ENCODE data around the gene CD99L2. TPM values are rescaled to one million over a fixed set of nuclear protein-coding genes. Genes with fewer than 3 reads are reported as not detected.

The CD99L2 gene
- total and polyA plus RNA-seq, 7 experiments from 2014 or later: 14.3 to 20.4 (median 16.0) TPM

- no peak overlapping the region for H3K27ac Mint-ChIP-seq
- H3K27me3 ChIP-seq (ENCODE audit: control insufficient read depth in 2 of 2, insufficient read depth in 2 of 2, low read length in 2 of 2): no peaks in the 10 kb centered on the region
- no peak for ATAC-seq
- H3K4me1 Mint-ChIP-seq: peaks cover 0 to 4% (median 0%) of the 10 kb centered on the region in 7 donors
- peaks cover 0 to 3% (median 0%) of the 10 kb centered on the region in 3 experiments for H3K36me3 ChIP-seq (ENCODE audit: control insufficient read depth in 2 of 3, insufficient read depth in 3 of 3, low read length in 3 of 3)
- DNase-seq: no peak
- H3K36me3 Mint-ChIP-seq: peaks cover 4 to 57% (median 34%) of the 10 kb centered on the region in 5 donors
- intact Hi-C loops (cut with micrococcal nuclease): no loop called here
- H3K27me3 Mint-ChIP-seq: no peaks in the 10 kb centered on the region
- ChIA-PET CTCF (no interaction called here), POLR2A (no interaction called here)
- no peak overlapping the region for H3K4me3 Mint-ChIP-seq
- H3K4me3 ChIP-seq (ENCODE audit: low read length): no peak overlapping the region
- no peaks in the 10 kb centered on the region for H3K9me3 ChIP-seq (ENCODE audit: control insufficient read depth in 2 of 3, low read length in 3 of 3)
- H3K9me3 Mint-ChIP-seq: peaks cover 0 to 3% (median 0%) of the 10 kb centered on the region in 11 donors
- H3K4me1 ChIP-seq (ENCODE audit: control insufficient read depth in 2 of 2, insufficient read depth in 2 of 2, low read length in 2 of 2): no peaks in the 10 kb centered on the region
- no peak overlapping the region for H3K27ac ChIP-seq (ENCODE audit: low read depth, low read length)
Observed at GRCh38 chrX:150790021-150790420, 108.4 kb downstream of the CD99L2 start.

- Histone ChIP-seq H3K36me3 (ENCODE audit: control insufficient read depth in 2 of 3, insufficient read depth in 3 of 3, low read length in 3 of 3) (no peaks in the 10 kb centered on the region), H3K4me1 (ENCODE audit: control insufficient read depth in 2 of 2, insufficient read depth in 2 of 2, low read length in 2 of 2) (no peaks in the 10 kb centered on the region), H3K4me3 (ENCODE audit: low read length) (no peak overlapping the region), H3K27ac (ENCODE audit: low read depth, low read length) (no peak overlapping the region), H3K27me3 (ENCODE audit: control insufficient read depth in 2 of 2, insufficient read depth in 2 of 2, low read length in 2 of 2) (no peaks in the 10 kb centered on the region), H3K9me3 (ENCODE audit: control insufficient read depth in 2 of 3, low read length in 3 of 3) (no peaks in the 10 kb centered on the region)
- ATAC-seq (no peak), DNase-seq (no peak)
- peaks cover 0 to 8% (median 0%) of the 10 kb centered on the region in 5 donors for H3K36me3 Mint-ChIP-seq
- intact Hi-C loops (cut with micrococcal nuclease): loop anchor here in 1 of 2 donors (10.0 kb wide), 1 partner anchor 113 kb away; the partner anchor contains the start of gene CD99L2
- H3K9me3 Mint-ChIP-seq: no peaks in the 10 kb centered on the region
- H3K27ac Mint-ChIP-seq: no peak overlapping the region
- no peaks in the 10 kb centered on the region for H3K27me3 Mint-ChIP-seq
- no peak overlapping the region for H3K4me3 Mint-ChIP-seq
- ChIA-PET POLR2A (no interaction called here), CTCF (interaction anchor here (0.6 kb wide), 1 partner anchor 237 kb away, joined by 3 read pairs; no protein-coding TSS in a partner anchor)
- H3K4me1 Mint-ChIP-seq: peaks cover 0 to 3% (median 0%) of the 10 kb centered on the region in 7 donors
Observed at GRCh38 chrX:150781677-150782076, 116.8 kb downstream of the CD99L2 start.

- no peaks in the 10 kb centered on the region for H3K27me3 Mint-ChIP-seq
- no peaks in the 10 kb centered on the region for H3K27me3 ChIP-seq (ENCODE audit: control insufficient read depth in 2 of 2, insufficient read depth in 2 of 2, low read length in 2 of 2)
- POLR2A ChIA-PET: no interaction called here
Observed at GRCh38 chrX:150779385-150779784, 119.1 kb downstream of the CD99L2 start.

DNA sequence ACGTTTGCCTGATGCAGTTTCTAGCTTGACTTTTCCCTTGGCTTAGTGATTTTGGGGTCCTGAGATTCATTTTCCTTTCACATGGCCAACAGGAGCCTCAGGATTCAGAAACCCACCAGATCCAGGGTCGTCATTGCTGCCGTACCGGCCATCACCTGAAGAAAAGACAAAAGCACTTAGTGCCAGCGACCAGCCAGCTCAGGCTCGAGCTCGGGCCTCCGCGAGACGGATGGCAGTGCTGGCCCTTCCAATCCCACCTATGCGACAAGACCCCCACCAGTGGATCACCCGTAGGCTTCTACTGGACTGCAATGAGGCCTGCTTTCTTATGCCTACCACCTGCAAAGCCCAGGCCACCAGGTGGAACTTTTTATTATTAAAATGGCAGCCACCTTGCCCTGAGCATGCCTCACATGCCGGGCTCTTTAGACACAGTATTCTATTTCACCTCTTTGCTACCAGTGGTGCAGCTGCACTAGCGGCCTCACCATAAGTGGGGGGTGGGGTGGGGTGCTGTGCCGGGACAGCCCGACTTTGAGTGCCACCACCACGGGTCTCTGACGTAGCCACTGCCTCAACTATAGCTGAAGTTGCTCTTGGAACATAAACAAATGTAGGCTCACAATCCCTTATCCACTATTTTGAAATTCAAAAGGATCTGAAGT lies 121.0 kb downstream of the CD99L2 start:
- no peaks in the 10 kb centered on the region for H3K27me3 ChIP-seq (ENCODE audit: control insufficient read depth in 2 of 2, insufficient read depth in 2 of 2, low read length in 2 of 2)
- no peaks in the 10 kb centered on the region for H3K36me3 ChIP-seq (ENCODE audit: control insufficient read depth in 2 of 3, insufficient read depth in 3 of 3, low read length in 3 of 3)
- DNase-seq: no peak
- ATAC-seq: no peak
- no peak overlapping the region for H3K4me3 ChIP-seq (ENCODE audit: low read length)
- no peaks in the 10 kb centered on the region for H3K9me3 ChIP-seq (ENCODE audit: control insufficient read depth in 2 of 3, low read length in 3 of 3)
- Mint-ChIP-seq H3K4me3 (no peak overlapping the region), H3K9me3 (peaks cover 0 to 2% (median 0%) of the 10 kb centered on the region in 11 donors), H3K27ac (no peak overlapping the region), H3K27me3 (no peaks in the 10 kb centered on the region), H3K36me3 (peaks cover 0 to 9% (median 0%) of the 10 kb centered on the region in 5 donors), H3K4me1 (peaks cover 0 to 3% (median 0%) of the 10 kb centered on the region in 7 donors)
- H3K27ac ChIP-seq (ENCODE audit: low read depth, low read length): no peak overlapping the region
- intact Hi-C loops (cut with micrococcal nuclease): loop anchor here in 1 of 2 donors (10.0 kb wide), 1 partner anchor 207 kb away; the partner anchor contains the start of gene HMGB3
- ChIA-PET CTCF (interaction anchor here (3.1 kb wide), 1 partner anchor 305 kb away, joined by 13 read pairs; no protein-coding TSS in a partner anchor), POLR2A (no interaction called here)
- no peaks in the 10 kb centered on the region for H3K4me1 ChIP-seq (ENCODE audit: control insufficient read depth in 2 of 2, insufficient read depth in 2 of 2, low read length in 2 of 2)

More at GRCh38 chrX:150779385-150779784, 119.1 kb downstream of the CD99L2 start:
- no peaks in the 10 kb centered on the region for H3K9me3 ChIP-seq (ENCODE audit: control insufficient read depth in 2 of 3, low read length in 3 of 3)
- intact Hi-C loops (cut with micrococcal nuclease): loop anchor here in 1 of 2 donors (10.0 kb wide), 1 partner anchor 205 kb away; the partner anchor contains the start of gene HMGB3
- no peaks in the 10 kb centered on the region for H3K36me3 ChIP-seq (ENCODE audit: control insufficient read depth in 2 of 3, insufficient read depth in 3 of 3, low read length in 3 of 3)
- H3K4me1 Mint-ChIP-seq: peaks cover 0 to 5% (median 0%) of the 10 kb centered on the region in 7 donors
- peaks cover 0 to 7% (median 0%) of the 10 kb centered on the region in 5 donors for H3K36me3 Mint-ChIP-seq
- no peak overlapping the region for H3K4me3 Mint-ChIP-seq
- ATAC-seq (no peak), DNase-seq (no peak)
- peaks cover 0 to 2% (median 0%) of the 10 kb centered on the region in 11 donors for H3K9me3 Mint-ChIP-seq
- H3K27ac Mint-ChIP-seq: no peak overlapping the region
- no peak overlapping the region for H3K27ac ChIP-seq (ENCODE audit: low read depth, low read length)
- H3K4me1 ChIP-seq (ENCODE audit: control insufficient read depth in 2 of 2, insufficient read depth in 2 of 2, low read length in 2 of 2): no peaks in the 10 kb centered on the region
- H3K4me3 ChIP-seq (ENCODE audit: low read length): no peak overlapping the region
- CTCF ChIA-PET: no interaction called here

DNA sequence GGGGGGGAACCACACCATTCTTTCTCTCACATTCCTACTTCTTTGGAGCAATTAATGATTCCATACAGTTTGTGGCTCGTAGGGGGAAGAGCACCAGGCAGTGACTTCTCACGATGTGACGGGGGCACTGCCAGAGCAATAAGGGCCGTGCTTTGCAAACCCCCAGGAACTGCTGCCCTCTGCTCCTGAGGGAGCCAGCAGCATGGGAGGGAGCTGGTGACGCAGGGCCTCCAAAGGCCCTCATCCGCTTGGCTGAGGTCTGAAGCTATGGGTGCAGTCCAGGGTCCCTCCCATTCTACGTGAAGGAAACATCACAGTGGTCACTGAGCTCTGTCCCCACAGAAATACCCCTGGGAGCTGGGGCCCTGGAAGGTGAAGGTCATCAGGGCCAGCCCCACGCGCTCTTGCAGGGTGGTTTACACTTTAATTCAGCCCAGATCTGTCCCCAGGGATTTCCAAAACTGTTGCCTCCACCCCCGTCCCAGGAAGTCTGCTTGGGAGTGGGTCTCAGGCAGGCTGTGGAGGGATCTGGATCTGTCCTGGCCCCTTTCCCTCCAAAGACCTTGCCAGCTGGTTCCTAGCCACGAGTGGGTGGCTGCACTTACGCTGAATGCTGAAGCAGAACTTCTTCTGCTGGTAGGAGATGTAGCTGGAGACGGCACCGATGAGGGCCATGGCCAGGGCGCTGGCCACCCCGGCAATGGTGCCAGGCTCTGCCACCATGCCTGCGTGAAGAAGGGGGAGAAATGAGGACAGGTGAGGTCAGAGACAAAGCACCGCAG lies 122.7 kb downstream of the CD99L2 start:
- no peak overlapping the region for H3K4me3 ChIP-seq (ENCODE audit: low read length)
- intact Hi-C loops (cut with micrococcal nuclease): loop anchor here in 1 of 2 donors (10.0 kb wide), 1 partner anchor 209 kb away; the partner anchor contains the start of gene HMGB3
- no peaks in the 10 kb centered on the region for H3K4me1 ChIP-seq (ENCODE audit: control insufficient read depth in 2 of 2, insufficient read depth in 2 of 2, low read length in 2 of 2)
- DNase-seq (no peak), ATAC-seq (no peak)
- H3K27me3 ChIP-seq (ENCODE audit: control insufficient read depth in 2 of 2, insufficient read depth in 2 of 2, low read length in 2 of 2): no peaks in the 10 kb centered on the region
- no peak overlapping the region for H3K27ac Mint-ChIP-seq
- H3K4me3 Mint-ChIP-seq: no peak overlapping the region
- H3K9me3 Mint-ChIP-seq: peaks cover 0 to 2% (median 0%) of the 10 kb centered on the region in 11 donors
- H3K27ac ChIP-seq (ENCODE audit: low read depth, low read length): no peak overlapping the region
- H3K4me1 Mint-ChIP-seq: peaks cover 0 to 3% (median 0%) of the 10 kb centered on the region in 7 donors
- H3K36me3 Mint-ChIP-seq: peaks cover 0 to 9% (median 0%) of the 10 kb centered on the region in 5 donors
- H3K36me3 ChIP-seq (ENCODE audit: control insufficient read depth in 2 of 3, insufficient read depth in 3 of 3, low read length in 3 of 3): no peaks in the 10 kb centered on the region
- CTCF ChIA-PET: interaction anchor here (3.1 kb wide), 1 partner anchor 306 kb away, joined by 13 read pairs; no protein-coding TSS in a partner anchor
- H3K9me3 ChIP-seq (ENCODE audit: control insufficient read depth in 2 of 3, low read length in 3 of 3): no peaks in the 10 kb centered on the region
- POLR2A ChIA-PET: no interaction called here
- no peaks in the 10 kb centered on the region for H3K27me3 Mint-ChIP-seq

- H3K4me3 Mint-ChIP-seq: no peak overlapping the region
- POLR2A ChIA-PET: no interaction called here
- intact Hi-C loops (cut with micrococcal nuclease): loop anchor here (5.0 to 10.0 kb wide), 3 partner anchors 207 to 227 kb away; partner anchors contain the start of gene HMGB3 (in 2 of the 2)
Observed at GRCh38 chrX:150774798-150775568, 123.5 kb downstream of the CD99L2 start.

More at GRCh38 chrX:150774798-150775568, 123.5 kb downstream of the CD99L2 start:
- no peaks in the 10 kb centered on the region for H3K36me3 ChIP-seq (ENCODE audit: control insufficient read depth in 2 of 3, insufficient read depth in 3 of 3, low read length in 3 of 3)
- no peaks in the 10 kb centered on the region for H3K27me3 ChIP-seq (ENCODE audit: control insufficient read depth in 2 of 2, insufficient read depth in 2 of 2, low read length in 2 of 2)
- ATAC-seq: no peak
- CTCF ChIA-PET: interaction anchor here (3.1 kb wide), 1 partner anchor 307 kb away, joined by 13 read pairs; no protein-coding TSS in a partner anchor
- H3K9me3 Mint-ChIP-seq: peaks cover 0 to 2% (median 0%) of the 10 kb centered on the region in 11 donors
- H3K4me3 ChIP-seq (ENCODE audit: low read length): no peak overlapping the region
- no peak overlapping the region for H3K27ac Mint-ChIP-seq
- no peak for DNase-seq
- no peaks in the 10 kb centered on the region for H3K9me3 ChIP-seq (ENCODE audit: control insufficient read depth in 2 of 3, low read length in 3 of 3)
- H3K27ac ChIP-seq (ENCODE audit: low read depth, low read length): no peak overlapping the region
- peaks cover 0 to 9% (median 0%) of the 10 kb centered on the region in 5 donors for H3K36me3 Mint-ChIP-seq
- H3K27me3 Mint-ChIP-seq: no peaks in the 10 kb centered on the region
- H3K4me1 ChIP-seq (ENCODE audit: control insufficient read depth in 2 of 2, insufficient read depth in 2 of 2, low read length in 2 of 2): no peaks in the 10 kb centered on the region
- H3K4me1 Mint-ChIP-seq: peaks cover 0 to 3% (median 0%) of the 10 kb centered on the region in 7 donors

Data from naive thymus-derived CD4-positive, alpha-beta T cell (primary cell).